NCI-H2171 treated with DMSO at 0.1 percent for 48 hours (cell line): ENCODE measurements around the gene ARID1B.
"Not testable (repeated sequence)": the region's sequence is repeated elsewhere in the genome, so short reads cannot be mapped to it uniquely, and the experiment has no call there.

ENCODE experiments used
- DNase-seq: peaks from one replicate; lab custom pipeline; 2025; lab: John Stamatoyannopoulos, UW

ARID1B gene

GRCh38 chr6:156938143-156938542 is 161.0 kb downstream of the ARID1B start:
- no peak for DNase-seq

- no peak for DNase-seq
Measured at GRCh38 chr6:156940221-156940620, 163.0 kb downstream of the ARID1B start.

GRCh38 chr6:156942266-156942665 is 165.1 kb downstream of the ARID1B start:
- no peak for DNase-seq

GRCh38 chr6:156943166-156943565 is 166.0 kb downstream of the ARID1B start:
- no peak for DNase-seq

GRCh38 chr6:156943816-156944215 is 166.6 kb downstream of the ARID1B start:
- DNase-seq, result no peak

GRCh38 chr6:156944412-156944811 is 167.2 kb downstream of the ARID1B start:
- DNase-seq, result no peak

GRCh38 chr6:156945789-156946172 is 168.6 kb downstream of the ARID1B start:
- DNase-seq, result not testable (repeated sequence)

- no peak for DNase-seq
Measured at GRCh38 chr6:156946370-156946936, 169.3 kb downstream of the ARID1B start.

- DNase-seq, result no peak
Measured at GRCh38 chr6:156948277-156948676, 171.1 kb downstream of the ARID1B start.

GRCh38 chr6:156948807-156949206 is 171.6 kb downstream of the ARID1B start:
- DNase-seq, result no peak

- no peak for DNase-seq
Measured at GRCh38 chr6:156949376-156949775, 172.2 kb downstream of the ARID1B start.

- no peak for DNase-seq
Measured at GRCh38 chr6:156950084-156950483, 172.9 kb downstream of the ARID1B start.

- DNase-seq, result no peak
Measured at GRCh38 chr6:156950531-156950930, 173.4 kb downstream of the ARID1B start.

GRCh38 chr6:156952401-156952800 is 175.2 kb downstream of the ARID1B start:
- no peak for DNase-seq

- DNase-seq, result no peak
Measured at GRCh38 chr6:156953127-156953478, 175.9 kb downstream of the ARID1B start.

GRCh38 chr6:156953479-156954146 is 176.4 kb downstream of the ARID1B start:
- DNase-seq, result peak; percentile 89

GRCh38 chr6:156954191-156954590 is 177.0 kb downstream of the ARID1B start:
- no peak for DNase-seq

GRCh38 chr6:156954816-156955215 is 177.6 kb downstream of the ARID1B start:
- DNase-seq, result no peak

- no peak for DNase-seq
Measured at GRCh38 chr6:156955494-156956183, 178.5 kb downstream of the ARID1B start.

GRCh38 chr6:156956286-156956685 is 179.1 kb downstream of the ARID1B start:
- DNase-seq, result no peak

- no peak for DNase-seq
Measured at GRCh38 chr6:156957931-156958547, 180.9 kb downstream of the ARID1B start.

GRCh38 chr6:156960525-156960924 is 183.3 kb downstream of the ARID1B start:
- no peak for DNase-seq

- DNase-seq, result no peak
Measured at GRCh38 chr6:156961282-156961892, 184.2 kb downstream of the ARID1B start.
